ENCODE measurements around the gene SEMA6B. TPM values are rescaled to one million over a fixed set of nuclear protein-coding genes. Genes with fewer than 3 reads are reported as not detected.
A peak's percentile ranks its signal among the peaks of the same experiment; 100 is the strongest.

The SEMA6B gene
- total RNA-seq, 1 experiment from 2014 or later, result 38.4 TPM

- no peaks in the 10 kb centered on the region for H3K79me2 ChIP-seq (ENCODE audit: insufficient read depth, low read length)
- no peaks in the 10 kb centered on the region for H3K23me2 ChIP-seq (ENCODE audit: insufficient read length, low read depth, low read length, poor library complexity, severe bottlenecking)
- no peak overlapping the region for H3K14ac ChIP-seq (ENCODE audit: insufficient read depth, low read length)
- H2BK20ac ChIP-seq (ENCODE audit: low read depth, low read length, poor library complexity, severe bottlenecking), result no peak overlapping the region
- H3K79me1 ChIP-seq (ENCODE audit: insufficient read depth, low read depth, low read length, poor library complexity, severe bottlenecking), result no peaks in the 10 kb centered on the region
- H2BK120ac ChIP-seq (ENCODE audit: low read depth, low read length, poor library complexity, severe bottlenecking), result no peak overlapping the region
- WGBS (ENCODE audit: extremely low coverage, insufficient read length, low lambda C conversion rate), result no CpG with 5 or more reads among the region's 32 CpGs
- no peak for DNase-seq
- no peaks in the 10 kb centered on the region for H3K27me3 ChIP-seq (ENCODE audit: insufficient read depth, low read length)
- H3K56ac ChIP-seq (ENCODE audit: insufficient read length, low read depth, low read length), result no peak overlapping the region
- no peak overlapping the region for H3K4me2 ChIP-seq (ENCODE audit: insufficient read depth, insufficient read length, low read length)
- Mint-ChIP-seq H3K27ac (peak overlapping the region in 1 of 3 experiments; percentile 52; a peak in 1 of 7 replicates), H3K4me3 (no peak overlapping the region), H3K36me3 (ENCODE audit: insufficient read depth in 1 of 3, low read depth in 3 of 3) (peaks cover 11 to 51% (median 32%) of the 10 kb centered on the region in 3 experiments; a peak in 6 of 7 replicates), H3K27me3 (ENCODE audit: low read depth) (peaks cover 2% of the 10 kb centered on the region; the same call in 1 of the 2 replicates), H3K9me3 (no peaks in the 10 kb centered on the region), H3K4me1 (no peaks in the 10 kb centered on the region)
- H2BK5ac ChIP-seq (ENCODE audit: insufficient read length, low read length), result no peak overlapping the region
- H2AK5ac ChIP-seq (ENCODE audit: insufficient read length, low read length), result no peak overlapping the region
- no peak overlapping the region for H3K9ac ChIP-seq (ENCODE audit: extremely low read depth, insufficient read length, low read length)
- TF ChIP-seq CTCF (conservative IDR thresholded peaks at IDR 0.05), result peak; percentile 57
- H2BK15ac ChIP-seq (ENCODE audit: low read depth, low read length), result no peak overlapping the region
- no peak overlapping the region for H3K4ac ChIP-seq (ENCODE audit: low read depth, low read length)
- no peak overlapping the region for H3K27ac ChIP-seq (ENCODE audit: insufficient read length, low read depth, low read length)
- H3K18ac ChIP-seq (ENCODE audit: insufficient read length, low read depth, low read length), result no peak overlapping the region
- no peaks in the 10 kb centered on the region for H3K4me1 ChIP-seq (ENCODE audit: insufficient read depth, low read length)
- no peak overlapping the region for H3K23ac ChIP-seq (ENCODE audit: insufficient read length, low read depth, low read length)
- H4K91ac ChIP-seq (ENCODE audit: insufficient read length, low read depth, low read length), result no peak overlapping the region
- H4K5ac ChIP-seq (ENCODE audit: insufficient read length, low read depth, low read length), result no peak overlapping the region
- no peak overlapping the region for H3T11ph ChIP-seq (ENCODE audit: low read length)
- peaks cover 3% of the 10 kb centered on the region for H4K20me1 ChIP-seq (ENCODE audit: control insufficient read depth, insufficient read depth, insufficient read length)
- H3K9me3 ChIP-seq (ENCODE audit: control insufficient read depth, low read depth, low read length), result no peaks in the 10 kb centered on the region
- no peak overlapping the region for H2BK12ac ChIP-seq (ENCODE audit: insufficient read length, low read depth, low read length)
- no peak overlapping the region for H2AFZ ChIP-seq (ENCODE audit: low read length)
- H4K8ac ChIP-seq (replicated peaks; ENCODE audit: insufficient read length, low read depth, low read length), result no peak overlapping the region
These were observed 11.9 kb downstream of the SEMA6B start for GRCh38 chr19:4547303-4548237.

Measured in H9 (cell line).